GM19438 (cell line): ENCODE results near the gene GBA2.

ENCODE experiments used
- ATAC-seq: cut with Tn5 transposase; IDR thresholded peaks from one replicate; pipeline ENCODE4 v1.9.1; 2021; ENCODE audit warnings: low read depth; ENCODE audit not compliant: unreplicated experiment

The GBA2 gene

DNA sequence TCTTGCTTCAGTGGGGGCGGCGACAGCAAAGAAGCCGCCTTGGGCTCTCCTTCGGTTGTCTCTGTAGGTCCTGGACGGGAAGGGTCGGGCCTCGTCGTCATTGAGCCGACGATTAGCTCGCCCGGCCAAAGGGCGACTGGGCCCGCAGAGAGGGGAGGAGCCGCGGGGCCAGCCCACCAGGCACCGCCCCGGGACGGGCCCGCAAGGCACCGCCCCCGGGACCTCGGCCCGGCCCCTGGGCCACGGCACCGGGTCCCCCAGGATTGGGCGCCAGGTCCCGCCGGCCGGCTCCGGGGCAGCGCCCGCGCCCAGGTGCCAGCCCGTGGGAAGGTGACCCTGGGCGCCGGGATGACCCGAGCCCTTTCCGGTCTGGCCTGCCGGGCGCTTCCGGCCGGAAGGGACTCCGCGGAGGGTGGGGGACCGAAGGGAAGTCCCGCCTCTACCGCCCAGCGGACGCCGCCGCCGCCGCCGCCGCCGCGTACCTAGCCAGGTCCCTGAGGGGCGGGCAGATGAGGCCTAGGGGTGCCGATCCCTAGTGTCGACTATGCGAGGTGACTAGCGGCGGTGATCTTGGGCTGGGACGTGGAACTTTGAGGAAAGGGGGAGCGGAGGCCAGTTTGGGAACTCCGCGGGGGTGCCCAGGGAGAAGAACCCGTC lies at the start of gene GBA2, which contains the start of gene RGP1:
TSS of gene GBA2 (minus strand) at position 371 of the 657 bp plus-strand sequence. CDS start 524 bp downstream, outside the sequence.
TSS of gene RGP1 (plus strand) at position 430 of the 657 bp plus-strand sequence. CDS start 469 bp downstream, outside the sequence.
- ATAC-seq: peak; percentile 72

DNA sequence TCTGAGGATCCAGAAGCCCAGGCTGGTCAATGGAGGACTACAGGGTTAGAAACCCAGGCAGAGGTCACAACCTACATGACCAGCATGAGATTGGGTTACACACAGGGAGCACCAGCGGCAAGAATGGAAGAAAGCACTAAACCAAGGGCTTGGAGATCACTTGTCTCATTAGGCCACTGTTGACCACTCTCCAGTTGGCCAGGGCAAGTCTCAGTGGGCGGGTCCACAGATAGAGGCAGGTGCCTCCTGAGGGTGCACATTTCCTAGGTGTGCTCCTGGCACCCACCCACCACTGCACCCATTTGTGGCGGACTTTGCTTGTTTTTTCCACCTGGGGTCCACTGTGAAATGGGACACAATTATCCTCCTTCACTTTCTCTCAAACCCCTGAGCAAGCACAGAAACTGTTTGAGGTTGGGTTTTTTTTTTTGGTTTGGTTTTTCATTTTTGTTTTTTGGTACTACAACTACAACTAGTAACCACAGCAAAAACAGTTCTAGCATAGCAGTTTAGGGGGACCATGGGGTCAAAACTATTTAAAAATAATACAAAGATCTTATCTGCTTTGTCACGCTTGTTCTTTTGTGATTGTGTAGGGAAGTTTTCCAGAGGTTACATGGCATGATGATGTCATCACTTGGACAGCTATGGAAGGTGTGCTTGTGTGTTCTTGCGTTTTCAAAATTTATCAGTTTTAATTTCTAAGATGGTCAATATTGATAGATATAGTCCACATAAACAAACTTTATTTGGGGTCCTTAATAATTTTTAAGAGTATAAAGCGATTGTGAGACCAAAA lies 48.5 kb upstream of the GBA2 start:
- no peak for ATAC-seq

DNA sequence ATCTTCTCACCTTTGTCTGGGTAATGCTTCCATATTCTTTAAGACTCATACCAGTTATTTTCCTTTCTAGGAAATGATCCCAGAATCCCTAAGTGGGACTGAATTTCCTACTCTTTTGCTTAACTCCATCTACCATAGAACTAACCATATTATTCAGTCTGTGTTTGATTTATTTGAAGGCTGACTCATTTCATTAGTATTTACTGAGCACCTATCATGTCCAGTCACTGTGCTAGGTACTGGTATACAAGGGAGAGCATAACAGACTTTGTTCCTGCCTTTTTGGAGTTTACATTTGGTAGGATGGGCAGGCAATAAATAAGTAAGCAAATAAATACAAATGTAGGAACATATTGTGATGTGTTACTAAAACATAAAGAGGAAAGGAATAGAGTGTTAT lies 46.7 kb upstream of the GBA2 start:
- ATAC-seq: no peak

DNA sequence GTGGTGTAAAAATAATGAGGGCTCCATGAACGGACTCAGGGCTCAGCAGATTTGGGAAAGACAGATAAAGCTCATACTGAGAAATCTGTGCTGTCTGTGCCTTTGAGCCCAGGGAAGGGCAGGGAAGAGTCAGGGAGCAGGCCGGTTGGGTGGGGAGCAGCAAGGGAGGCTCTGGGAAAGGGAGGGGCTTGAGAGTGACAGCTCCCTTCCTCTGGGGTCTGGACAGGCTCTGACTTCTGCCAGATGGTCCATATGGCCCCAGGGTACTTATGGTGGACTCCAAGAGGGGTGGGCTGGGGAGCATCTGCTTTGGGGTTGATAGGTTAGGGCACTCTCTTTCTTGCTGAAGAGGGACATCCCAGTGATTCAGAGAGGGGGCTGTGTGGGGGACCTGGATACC lies 44.4 kb upstream of the GBA2 start:
- ATAC-seq: no peak

DNA sequence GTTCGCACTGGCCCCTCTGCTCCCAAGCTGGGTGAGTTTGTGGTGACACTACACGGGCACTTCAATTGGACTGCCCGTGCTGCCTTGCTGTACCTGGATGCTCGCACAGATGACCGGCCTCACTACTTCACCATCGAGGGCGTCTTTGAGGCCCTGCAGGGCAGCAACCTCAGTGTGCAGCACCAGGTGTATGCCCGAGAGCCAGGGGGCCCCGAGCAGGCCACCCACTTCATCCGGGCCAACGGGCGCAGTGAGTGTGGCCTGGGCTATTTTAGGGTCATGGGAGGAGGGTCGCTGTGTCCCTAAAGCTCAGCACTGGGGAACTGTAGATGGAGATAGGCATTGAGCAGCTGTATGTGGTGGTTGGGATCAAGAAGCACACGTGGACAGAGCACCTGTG lies 43.8 kb upstream of the GBA2 start:
- no peak for ATAC-seq

DNA sequence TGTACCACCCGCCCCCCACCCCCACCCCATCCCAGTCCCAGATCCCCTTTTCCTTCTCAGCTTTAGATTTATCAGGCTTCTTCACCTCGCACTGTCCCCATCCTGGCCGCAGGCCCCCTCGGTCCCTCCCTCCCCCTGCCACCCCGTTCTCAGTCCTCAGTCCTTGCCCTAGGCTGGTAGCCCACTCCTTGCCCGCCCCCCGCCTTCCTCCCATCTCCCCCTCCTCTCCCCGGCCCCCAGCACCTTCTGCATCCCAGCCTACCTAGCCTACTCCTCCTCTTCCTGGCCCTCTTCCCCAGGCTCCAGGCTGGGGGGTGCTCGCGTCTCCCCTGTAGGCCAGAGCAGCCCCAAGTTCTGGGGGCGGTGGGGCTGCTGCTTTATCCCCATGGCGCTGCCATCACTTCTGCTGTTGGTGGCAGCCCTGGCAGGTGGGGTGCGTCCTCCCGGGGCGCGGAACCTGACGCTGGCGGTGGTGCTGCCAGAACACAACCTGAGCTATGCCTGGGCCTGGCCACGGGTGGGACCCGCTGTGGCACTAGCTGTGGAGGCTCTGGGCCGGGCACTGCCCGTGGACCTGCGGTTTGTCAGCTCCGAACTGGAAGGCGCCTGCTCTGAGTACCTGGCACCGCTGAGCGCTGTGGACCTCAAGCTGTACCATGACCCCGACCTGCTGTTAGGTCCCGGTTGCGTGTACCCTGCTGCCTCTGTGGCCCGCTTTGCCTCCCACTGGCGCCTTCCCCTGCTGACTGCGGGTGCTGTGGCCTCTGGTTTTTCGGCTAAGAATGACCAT lies 43.2 kb upstream of the GBA2 start:
- no peak for ATAC-seq

DNA sequence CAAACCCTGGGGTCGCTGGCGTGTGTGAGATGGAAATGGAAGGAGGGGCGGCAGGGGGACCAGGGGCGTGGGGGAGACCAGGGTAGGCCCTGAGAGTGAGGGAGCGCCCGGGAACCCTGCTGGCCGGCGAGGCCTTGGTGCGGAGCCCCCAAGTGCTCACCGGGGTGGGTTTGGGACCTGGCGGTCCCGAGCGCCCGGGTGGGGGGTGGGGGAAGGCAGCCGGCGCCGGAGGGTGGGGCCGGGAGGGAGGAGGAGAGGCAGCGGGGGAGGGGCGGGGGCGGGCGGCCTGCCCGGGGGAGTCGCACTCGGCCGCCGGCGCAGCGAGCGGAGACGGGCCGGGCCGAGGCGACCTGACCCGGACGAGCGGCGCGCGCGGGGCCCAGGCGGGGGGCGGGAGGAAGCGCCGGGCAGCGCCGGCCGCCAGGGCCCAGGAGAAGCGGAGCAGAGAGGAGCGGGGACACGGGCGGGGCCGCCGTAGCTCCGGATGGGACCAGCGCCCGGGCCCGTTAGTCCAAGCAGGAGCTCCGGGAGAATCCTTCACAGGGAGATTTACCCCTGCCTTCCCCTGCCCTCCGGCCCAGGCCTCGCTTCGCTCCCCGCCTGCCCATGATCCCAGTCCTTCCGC lies 42.4 kb upstream of the GBA2 start, which contains the start of gene NPR2:
TSS of gene NPR2 (plus strand) at position 295 of the 625 bp plus-strand sequence. CDS start 818 bp downstream, outside the sequence.
- ATAC-seq: no peak

DNA sequence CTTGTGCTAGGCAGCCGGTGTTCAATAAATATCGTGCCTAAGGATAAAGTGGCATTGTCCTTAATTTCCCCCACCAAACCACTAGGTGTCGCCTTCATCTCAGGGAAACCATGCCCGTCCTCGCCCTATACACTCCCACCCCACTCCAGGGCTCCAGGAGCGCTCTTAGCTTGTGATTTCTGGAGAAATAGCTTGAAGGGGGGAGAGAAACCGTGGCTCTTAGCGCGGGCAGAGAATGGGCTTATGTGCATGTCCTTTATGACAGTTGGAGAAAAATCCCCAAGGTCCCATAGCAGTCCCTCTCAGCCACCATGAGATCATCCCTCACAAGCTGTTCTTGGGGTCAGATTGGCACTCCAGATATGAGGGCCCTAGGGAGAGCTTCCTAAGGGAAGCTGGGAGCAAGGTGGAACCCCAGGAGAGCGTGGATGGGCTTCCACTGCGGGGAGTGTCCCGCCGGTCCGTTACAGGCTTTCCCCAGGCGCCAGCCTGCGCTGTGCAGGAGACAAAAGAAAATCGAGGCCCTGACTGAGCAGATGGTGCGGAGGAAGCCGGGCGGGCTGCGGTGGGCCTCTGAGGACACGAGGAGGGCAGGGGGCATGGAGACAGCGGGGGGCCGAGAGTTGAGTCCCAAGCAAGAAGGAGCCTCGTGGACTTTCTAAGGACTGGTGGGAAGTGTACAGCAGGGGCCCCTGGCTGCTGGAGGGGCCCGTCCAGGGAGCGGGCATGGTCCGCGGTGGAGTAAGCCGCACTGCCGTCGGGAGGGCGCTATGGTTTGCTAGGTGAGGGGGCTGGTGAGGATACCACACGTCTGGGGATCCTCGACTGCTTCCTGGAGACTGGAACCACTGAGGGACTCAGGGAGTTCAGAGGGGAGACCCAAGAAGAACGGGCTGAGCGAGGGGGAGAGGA lies 41.6 kb upstream of the GBA2 start:
- ATAC-seq: no peak

DNA sequence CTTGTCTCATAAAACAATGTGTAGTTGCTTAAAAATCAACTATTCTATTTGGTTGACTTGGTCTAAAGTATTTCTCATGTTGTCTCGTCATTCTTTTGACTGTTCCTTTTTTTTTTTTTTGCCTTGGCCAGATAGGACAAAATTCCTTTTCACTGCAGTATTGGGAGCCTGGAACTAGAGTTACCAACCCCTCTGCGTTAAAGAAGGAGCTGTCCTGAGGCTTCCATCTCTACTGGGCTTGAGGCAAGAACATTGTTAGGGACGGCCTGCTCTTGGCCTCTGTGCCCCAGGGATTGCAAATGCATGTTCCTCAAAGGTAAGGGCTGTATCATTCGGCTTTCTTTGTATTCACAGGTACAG lies 41.0 kb upstream of the GBA2 start:
- ATAC-seq: no peak

DNA sequence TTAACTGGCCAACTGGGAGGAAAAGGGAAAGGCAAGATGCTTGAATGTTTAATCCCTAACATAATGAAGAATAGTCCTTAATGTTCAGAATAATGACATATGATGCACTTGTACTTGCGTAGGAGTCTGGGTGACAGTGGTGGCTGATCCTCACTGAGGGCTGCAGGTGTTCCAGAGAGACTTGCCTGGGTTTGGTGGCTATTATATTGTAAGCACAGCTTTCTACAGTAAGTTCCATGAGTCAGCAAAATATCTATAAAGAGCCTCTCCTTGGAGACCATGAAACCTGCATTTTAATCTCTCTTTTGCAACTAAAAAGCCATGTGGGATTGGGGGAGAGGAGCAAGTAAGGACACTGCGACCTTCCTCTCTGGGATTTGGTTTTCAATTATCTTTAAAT lies 40.5 kb upstream of the GBA2 start:
- no peak for ATAC-seq

DNA sequence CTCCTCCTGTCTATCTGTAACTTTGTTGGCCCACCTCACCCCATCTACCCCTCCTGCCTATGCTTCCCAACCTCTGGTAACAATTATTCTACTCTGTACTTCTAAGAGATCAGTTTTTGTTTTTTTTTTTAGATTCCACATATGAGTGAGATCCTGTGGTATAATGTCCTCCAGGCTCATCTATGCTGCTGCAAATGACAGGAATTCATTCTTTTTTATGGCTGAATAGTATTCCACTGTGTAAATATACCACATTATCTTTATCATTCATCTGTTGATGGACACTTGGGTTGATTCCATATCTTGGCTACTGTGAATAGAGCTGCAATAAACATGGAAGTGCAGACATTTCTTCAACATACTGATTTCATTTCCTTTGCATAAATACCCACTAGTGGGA lies 34.4 kb upstream of the GBA2 start:
- no peak for ATAC-seq

DNA sequence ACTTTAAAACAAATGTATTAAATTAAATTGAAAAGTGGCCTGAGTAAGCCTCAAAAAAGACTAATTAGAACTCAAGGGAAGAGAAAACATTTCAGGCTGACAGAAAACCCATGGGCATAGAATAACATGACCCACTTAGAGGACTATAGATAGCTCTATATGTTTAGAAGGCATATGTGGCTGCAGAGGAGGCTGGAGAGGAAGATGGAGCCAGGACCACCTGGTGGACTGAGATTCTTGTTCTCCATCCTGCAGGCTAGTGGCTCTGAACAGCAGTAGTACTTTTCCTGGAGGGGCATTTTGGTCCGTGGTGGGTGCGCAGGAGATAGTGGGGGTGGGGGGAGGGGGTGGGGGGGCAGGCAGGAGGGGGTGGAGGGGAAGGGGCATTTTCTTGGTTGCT lies 32.0 kb upstream of the GBA2 start:
- ATAC-seq: no peak

DNA sequence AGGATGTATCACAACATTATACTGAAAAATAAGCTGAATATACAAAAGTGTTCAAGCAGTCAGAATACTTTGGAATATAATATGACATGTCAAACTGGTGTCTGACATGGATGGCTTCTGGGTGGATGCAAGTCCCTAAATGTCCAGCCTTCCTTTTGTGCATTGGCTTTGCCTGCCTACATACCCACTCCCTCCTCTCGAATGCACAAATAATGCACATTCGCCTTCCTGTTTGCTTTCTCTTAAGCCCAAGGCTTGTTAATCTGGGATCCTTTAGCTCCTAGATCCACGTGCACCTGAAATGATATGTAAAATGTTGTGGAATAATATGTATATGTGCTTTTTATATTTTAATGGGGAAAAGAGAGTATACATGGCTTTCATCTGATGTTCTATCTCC lies 29.5 kb upstream of the GBA2 start:
- no peak for ATAC-seq

DNA sequence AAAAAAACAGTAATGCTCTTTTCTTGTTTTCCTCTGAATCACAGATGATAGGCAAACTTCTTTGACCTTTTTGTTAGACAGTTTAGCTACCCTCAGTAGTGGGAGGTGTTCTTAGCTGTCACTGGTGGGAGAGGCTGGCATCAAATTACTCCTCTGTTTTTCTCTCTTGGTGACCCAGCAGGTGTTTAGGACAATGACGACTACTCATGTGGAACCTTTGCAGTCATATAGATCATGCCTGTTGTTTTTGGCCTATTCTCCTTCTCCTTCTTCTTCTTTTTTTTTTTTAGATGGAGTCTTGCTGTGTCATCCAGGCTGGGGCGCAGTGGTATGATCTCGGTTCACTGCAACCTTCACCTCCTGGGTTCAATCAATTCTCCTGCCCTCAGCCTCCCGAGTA lies 27.0 kb upstream of the GBA2 start:
- ATAC-seq: no peak

DNA sequence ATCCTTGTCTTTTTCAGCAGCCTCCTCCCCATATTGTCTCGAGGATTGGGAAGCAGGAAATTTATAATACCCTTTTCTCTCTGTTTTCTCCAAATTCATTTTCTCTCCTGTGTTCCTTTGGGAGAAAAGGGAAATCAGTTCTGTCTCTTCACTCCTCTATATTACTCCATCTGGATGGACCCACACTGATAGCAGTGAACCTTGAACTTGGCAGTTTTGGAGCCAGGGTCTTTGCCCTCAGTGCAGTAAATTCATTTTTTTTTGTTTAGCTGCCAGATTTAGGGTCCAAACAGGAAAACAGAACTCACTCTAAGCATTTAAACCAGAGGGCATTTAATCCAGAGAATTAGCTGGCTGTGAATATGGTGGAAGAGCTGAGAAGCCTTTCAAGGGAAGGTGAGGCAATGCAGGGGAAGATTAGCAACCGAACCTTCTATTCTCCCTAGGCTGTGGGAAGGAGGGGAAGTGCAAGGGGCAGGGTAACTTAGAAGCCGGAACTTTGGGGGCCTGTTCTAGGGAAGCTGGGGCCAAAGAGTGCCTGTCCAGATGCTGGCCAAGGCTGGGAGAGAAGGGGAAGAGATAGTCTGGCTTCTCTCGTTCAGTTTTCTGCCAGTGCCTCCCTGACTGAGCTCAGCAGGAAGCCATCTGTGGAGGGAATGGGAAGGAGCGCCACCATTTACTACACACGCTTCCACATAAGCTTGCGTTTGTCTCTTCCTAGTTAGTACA lies 26.0 kb upstream of the GBA2 start:
- no peak for ATAC-seq

DNA sequence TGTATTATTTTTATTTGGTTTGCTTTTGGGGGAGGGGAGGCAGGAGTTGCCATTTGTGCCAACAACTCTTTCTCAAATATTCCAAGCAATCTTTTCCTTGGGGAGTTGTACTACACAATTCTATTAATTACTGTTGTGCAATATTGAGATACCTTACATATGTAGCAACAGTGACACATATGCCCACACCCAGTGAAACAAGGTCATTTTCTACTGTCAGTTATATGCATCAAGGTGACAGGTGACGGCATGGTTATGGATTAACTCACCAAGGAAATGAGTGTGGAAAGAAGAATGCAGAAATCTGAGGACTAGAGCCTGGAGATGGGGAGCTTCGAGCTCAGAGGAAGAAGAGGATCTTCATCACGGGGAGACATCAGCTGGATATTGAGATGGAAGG lies 22.9 kb upstream of the GBA2 start:
- no peak for ATAC-seq

DNA sequence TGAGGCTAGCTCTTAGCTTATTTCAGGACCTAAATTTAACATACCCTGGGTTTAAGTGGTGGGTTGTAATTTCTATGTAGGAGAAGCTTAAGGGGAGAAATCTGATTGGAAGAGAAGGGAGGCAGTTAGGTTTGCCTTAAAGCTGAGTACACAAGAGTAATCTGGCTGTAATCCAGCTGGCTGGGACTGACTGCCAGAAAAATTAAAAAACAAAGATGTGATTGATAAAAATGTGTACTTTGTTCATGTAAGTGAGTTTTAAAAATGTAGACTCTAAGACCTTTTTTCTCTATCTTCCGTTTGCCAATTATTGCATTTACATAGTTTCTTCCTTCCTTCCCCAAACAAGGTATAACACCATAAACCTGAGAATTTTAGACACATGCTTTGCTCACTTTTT lies 22.5 kb upstream of the GBA2 start:
- no peak for ATAC-seq

DNA sequence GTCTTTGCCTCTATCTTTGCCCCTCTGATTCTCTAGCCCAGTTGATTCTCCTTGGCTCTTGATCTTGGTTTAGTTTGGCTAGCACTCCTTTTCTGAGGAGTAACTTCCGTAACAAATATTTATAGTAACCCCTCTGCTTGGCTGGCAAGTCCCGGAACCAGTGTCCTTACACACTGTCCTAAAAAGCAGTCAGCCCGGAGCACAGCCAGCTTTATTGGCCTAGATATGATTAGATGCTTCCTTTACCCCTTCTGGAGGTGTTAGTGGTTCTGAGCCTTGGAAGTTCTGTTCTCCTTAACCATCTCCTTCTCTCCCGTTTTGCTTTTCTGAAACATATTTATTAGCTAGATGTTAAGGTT lies 22.0 kb upstream of the GBA2 start:
- ATAC-seq: no peak

DNA sequence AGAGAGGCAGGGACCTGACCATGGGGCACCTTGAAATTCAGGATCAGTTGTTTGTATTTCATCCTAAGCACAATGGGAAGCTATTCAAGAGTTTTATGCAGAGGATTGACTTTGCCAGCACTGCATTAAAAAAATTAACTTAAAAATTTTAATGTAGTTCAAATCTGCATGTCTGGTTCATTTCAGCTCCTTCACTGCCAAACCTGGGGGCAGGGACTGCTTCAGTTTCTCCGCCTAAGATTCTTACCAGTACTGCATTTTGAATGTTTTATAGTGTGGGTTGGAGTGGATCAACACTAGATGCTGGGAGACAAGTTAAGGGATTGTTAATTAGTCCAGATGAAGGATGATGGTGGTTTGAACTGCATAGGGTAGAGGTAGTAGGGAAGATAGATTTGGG lies 20.7 kb upstream of the GBA2 start:
- ATAC-seq: no peak
